ENCODE measurements around the gene ABHD17B. TPM values are rescaled to one million over a fixed set of nuclear protein-coding genes. Genes with fewer than 3 reads are reported as not detected.

ABHD17B gene
- total and polyA plus RNA-seq, 10 of the 15 experiments (the other 5 are each of a cell fraction or from before 2014, with no cell fraction given): 3.5 to 21.4 (median 16.6) TPM

- TF ChIP-seq SP1 (IDR thresholded peaks at IDR 0.05; ENCODE audit: low read depth, low read length) (no peak), TCF12 (IDR thresholded peaks at IDR 0.05; ENCODE audit: low read depth, low read length) (no peak), SPI1 (IDR thresholded peaks at IDR 0.05; ENCODE audit: borderline replicate concordance, insufficient read depth, low read depth, low read length) (peak; percentile 90), BRCA1 (IDR thresholded peaks at IDR 0.05; ENCODE audit: low read depth, low read length) (no peak), MXI1 (IDR thresholded peaks at IDR 0.05; ENCODE audit: low read depth, low read length) (no peak), ZBTB4 (CRISPR knock-in tag; IDR thresholded peaks at IDR 0.05) (no peak), ZZZ3 (IDR thresholded peaks at IDR 0.05; ENCODE audit: control insufficient read depth, insufficient read length, low read depth) (peak; percentile 15), SKIL (IDR thresholded peaks at IDR 0.05; ENCODE audit: low read depth, poor library complexity, severe bottlenecking) (no peak), ATF7 (IDR thresholded peaks at IDR 0.05; ENCODE audit: low read depth) (no peak), MYC (IDR thresholded peaks at IDR 0.05; ENCODE audit: insufficient read depth, insufficient read length, insufficient replicate concordance, low read length, severe bottlenecking) (no peak), SUPT20H (IDR thresholded peaks at IDR 0.05; ENCODE audit: borderline replicate concordance, control insufficient read depth, low read depth, low read length) (no peak), WRNIP1 (IDR thresholded peaks at IDR 0.05; ENCODE audit: borderline replicate concordance, low read depth, low read length) (no peak), SREBF2 (IDR thresholded peaks at IDR 0.05; ENCODE audit: low read length) (no peak), EGR1 (IDR thresholded peaks at IDR 0.05; ENCODE audit: borderline replicate concordance in 1 of 2, low read depth in 2 of 2, low read length in 2 of 2) (no peak), LARP7 (IDR thresholded peaks at IDR 0.05) (no peak), POLR2AphosphoS5 (IDR thresholded peaks at IDR 0.05; ENCODE audit: low read length) (no peak), IKZF2 (IDR thresholded peaks at IDR 0.05) (peak in 1 of 2 experiments; percentile 27; a peak in 1 of 4 replicates), NR2F1 (conservative IDR thresholded peaks at IDR 0.05) (peak; percentile 68), ASH2L (IDR thresholded peaks at IDR 0.05; ENCODE audit: borderline replicate concordance, low read depth) (no peak)
Measured at GRCh38 chr9:71955300-71955915, 44.4 kb upstream of the ABHD17B start (continued).
